Left lung (tissue), 10 donors: ENCODE data around the gene ZKSCAN3. TPM values are rescaled to one million over a fixed set of nuclear protein-coding genes. Genes with fewer than 3 reads are reported as not detected.

ENCODE experiments used
- ATAC-seq: fragments of 200-7000 bp; cut with Tn5 transposase; one replicate; pipeline ENCODE4 v1.9.1; 2020; ENCODE audit warnings: moderate library complexity
- DNase-seq, 4 donors: peaks; one replicate each; pipeline ENCODE4 v3.0.0-alpha.2; 2013 to 2020
- H3K27ac ChIP-seq, 2 donors: fragments of 200-600 bp; sonication (generic) in 1 of 2; one replicate each; pipeline versions ENCODE4 v1.5.0 to v1.8.0; 2020 to 2021
- H3K27me3 ChIP-seq, 2 donors: fragments of 200-600 bp; sonication (generic) in 1 of 2; one replicate each; pipeline versions ENCODE4 v1.5.0 to v1.8.0; 2020 to 2021
- H3K36me3 ChIP-seq, 2 donors: fragments of 200-600 bp; sonication (generic) in 1 of 2; one replicate each; pipeline versions ENCODE4 v1.5.0 to v1.8.0; 2020 to 2021
- H3K4me1 ChIP-seq, 2 donors: fragments of 200-600 bp; one replicate each; pipeline ENCODE4 v1.8.0; 2021
- H3K4me3 ChIP-seq, 2 donors: fragments of 200-600 bp; sonication (generic) in 1 of 2; one replicate each; pipeline versions ENCODE4 v1.5.0 to v1.8.0; 2020 to 2021; ENCODE audit warnings: mild to moderate bottlenecking in 1 of 2
- H3K9me3 ChIP-seq, 2 donors: fragments of 200-600 bp; sonication (generic) in 1 of 2; one replicate each; pipeline versions ENCODE4 v1.5.0 to v1.8.0; 2020 to 2021
- CTCF ChIP-seq, 2 donors: fragments of 200-600 bp; sonication (generic) in 1 of 2; IDR thresholded peaks; one replicate each; pipeline versions ENCODE4 v1.5.0 to v1.8.0; 2021; ENCODE audit warnings: antibody characterized with exemption in 2 of 2
- intact Hi-C, 2 donors: fragments of 100-400 bp; cut with DNase I; formaldehyde crosslinking; loops; one replicate each; pipeline versions ENCODE4 v1.11.2 to v1.14.2; 2022
- polyA plus RNA-seq, 6 donors: library from polyadenylated mRNA; unstranded; fragments of 120-200 nt; gene quantifications; one replicate each; pipeline ENCODE4 v1.2.1, GENCODE V29; 2013; ENCODE audit not compliant: insufficient read length in 6 of 6
- total RNA-seq, 2 donors: library from RNA; stranded (reverse); fragmentation: NEBNext Ultra II Directional; extraction: Animal tissue kit (Norgen Biotek cat#: 25700); gene quantifications; one replicate each; pipeline ENCODE4 v1.2.1, GENCODE V29; 2021
- donor health status: DM: no; HTN: yes; CAD: no.
- donor health status: DM: no; HTN: no; CAD: no.

Gene ZKSCAN3
- total and polyA plus RNA-seq, 8 donors, result 7.0 to 15.7 (median 13.3) TPM

- no peak overlapping the region for H3K4me3 ChIP-seq
- no peak for ATAC-seq
- H3K27me3 ChIP-seq, result peaks cover 0 to 51% of the 10 kb centered on the region in 2 donors
- no peaks in the 10 kb centered on the region for H3K4me1 ChIP-seq
- no peaks in the 10 kb centered on the region for H3K36me3 ChIP-seq
- no peak overlapping the region for H3K27ac ChIP-seq
- no peak for TF ChIP-seq CTCF (IDR thresholded peaks at IDR 0.05)
- H3K9me3 ChIP-seq, result no peaks in the 10 kb centered on the region
- no peak for DNase-seq
- intact Hi-C loops, result no loop called here
Measured at GRCh38 chr6:28408076-28408802, 58.5 kb downstream of the ZKSCAN3 start.

- Histone ChIP-seq H3K27ac (no peak overlapping the region), H3K36me3 (no peaks in the 10 kb centered on the region), H3K4me1 (no peaks in the 10 kb centered on the region), H3K4me3 (no peak overlapping the region), H3K9me3 (no peaks in the 10 kb centered on the region), H3K27me3 (peaks cover 0 to 40% of the 10 kb centered on the region in 2 donors)
- ATAC-seq, result no peak
- intact Hi-C loops, result no loop called here
- no peak for TF ChIP-seq CTCF (IDR thresholded peaks at IDR 0.05)
- DNase-seq, result no peak
Measured at GRCh38 chr6:28410767-28411166, 61.0 kb downstream of the ZKSCAN3 start.

GRCh38 chr6:28413681-28414080 is 63.9 kb downstream of the ZKSCAN3 start:
- H3K27ac ChIP-seq, result no peak overlapping the region
- ATAC-seq (no peak), DNase-seq (no peak)
- no peaks in the 10 kb centered on the region for H3K4me1 ChIP-seq
- peaks cover 0 to 20% of the 10 kb centered on the region in 2 donors for H3K27me3 ChIP-seq
- no peak overlapping the region for H3K4me3 ChIP-seq
- no peaks in the 10 kb centered on the region for H3K36me3 ChIP-seq
- intact Hi-C loops, result no loop called here
- TF ChIP-seq CTCF (IDR thresholded peaks at IDR 0.05), result no peak
- H3K9me3 ChIP-seq, result no peaks in the 10 kb centered on the region

Other genes with a start within 250 kb of the ZKSCAN3 start
- 1 to 10 TPM; 3.0 to 4.6 TPM for gene ZSCAN16, start 225.3 kb upstream of the ZKSCAN3 start, total RNA-seq
- 10 to 100 TPM in 5 of 6 donors, 1 to 10 TPM in 1; 8.9 to 12.0 (median 10.3) TPM for gene ZSCAN16, start 225.3 kb upstream of the ZKSCAN3 start, polyA plus RNA-seq
- 10 to 100 TPM; 14.1 to 15.4 TPM for gene ZKSCAN8, start 208.1 kb upstream of the ZKSCAN3 start, total RNA-seq
- 10 to 100 TPM; 40.5 to 50.2 (median 45.6) TPM for gene ZKSCAN8, start 208.1 kb upstream of the ZKSCAN3 start, polyA plus RNA-seq
- 10 to 100 TPM; 10.6 to 12.3 TPM for gene ZSCAN9, start 124.7 kb upstream of the ZKSCAN3 start, total RNA-seq
- gene ZSCAN9, start 124.7 kb upstream of the ZKSCAN3 start, polyA plus RNA-seq, result 10 to 100 TPM; 34.6 to 39.8 (median 37.1) TPM
- gene ZKSCAN4, start 97.7 kb upstream of the ZKSCAN3 start, total RNA-seq, result 1 to 10 TPM; 4.9 to 5.4 TPM
- gene ZKSCAN4, start 97.7 kb upstream of the ZKSCAN3 start, polyA plus RNA-seq, result 10 to 100 TPM; 10.8 to 13.4 (median 11.9) TPM
- 1 to 10 TPM; 1.0 to 1.5 TPM for gene NKAPL, start 90.7 kb upstream of the ZKSCAN3 start, total RNA-seq
- 1 to 10 TPM in 5 of 6 donors, under 1 TPM in 1; 0.87 to 1.3 (median 1.1) TPM for gene NKAPL, start 90.7 kb upstream of the ZKSCAN3 start, polyA plus RNA-seq
- gene ZSCAN26, start 82.8 kb upstream of the ZKSCAN3 start, total RNA-seq, result 1 to 10 TPM; 9.6 to 9.9 TPM
- gene ZSCAN26, start 82.8 kb upstream of the ZKSCAN3 start, polyA plus RNA-seq, result 10 to 100 TPM; 34.4 to 50.2 (median 40.3) TPM
- gene PGBD1, start 68.4 kb upstream of the ZKSCAN3 start, total RNA-seq, result 1 to 10 TPM; 3.8 to 4.6 TPM
- gene PGBD1, start 68.4 kb upstream of the ZKSCAN3 start, polyA plus RNA-seq, result 10 to 100 TPM; 12.4 to 15.3 (median 12.8) TPM
- gene ZSCAN31, start 13.8 kb upstream of the ZKSCAN3 start, total RNA-seq, result 10 to 100 TPM in 1 of 2 donors, 1 to 10 TPM in 1; 7.1 to 30.8 TPM
- 10 to 100 TPM in 5 of 6 donors, 1 to 10 TPM in 1; 9.9 to 12.0 (median 10.9) TPM for gene ZSCAN31, start 13.8 kb upstream of the ZKSCAN3 start, polyA plus RNA-seq
- gene ZSCAN12, start 49.8 kb downstream of the ZKSCAN3 start, total RNA-seq, result 1 to 10 TPM; 5.2 to 6.0 TPM
- 10 to 100 TPM; 14.4 to 20.1 (median 16.6) TPM for gene ZSCAN12, start 49.8 kb downstream of the ZKSCAN3 start, polyA plus RNA-seq
- gene ZSCAN23, start 93.5 kb downstream of the ZKSCAN3 start, total RNA-seq, result 1 to 10 TPM; 1.2 to 5.2 TPM
- 10 to 100 TPM; 15.2 to 25.0 (median 22.1) TPM for gene ZSCAN23, start 93.5 kb downstream of the ZKSCAN3 start, polyA plus RNA-seq
- gene GPX6, start 165.8 kb downstream of the ZKSCAN3 start, total RNA-seq, result not detected
- gene GPX6, start 165.8 kb downstream of the ZKSCAN3 start, polyA plus RNA-seq, result 1 to 10 TPM in 4 of 6 donors, under 1 TPM in 2; 0.71 to 2.0 (median 1.5) TPM
- not detected for gene GPX5, start 175.9 kb downstream of the ZKSCAN3 start, total RNA-seq
- under 1 TPM in 4 of 6 donors, not detected in 2; 0.11 to 0.31 (median 0.22) TPM for gene GPX5, start 175.9 kb downstream of the ZKSCAN3 start, polyA plus RNA-seq